H1 (cell line): ENCODE data around the gene SFMBT2. TPM values are rescaled to one million over a fixed set of nuclear protein-coding genes. Genes with fewer than 3 reads are reported as not detected.

Experiments used
- ASH2L ChIP-seq: fragments of 200-600, 300-600 bp; sonication (generic); IDR thresholded peaks from one replicate; pipeline ENCODE4 v1.7.1; 2017; ENCODE audit warnings: low read length
- CHD2 ChIP-seq: IDR thresholded peaks from 2 replicates; pipeline ENCODE4 v1.6.1; 2012; ENCODE audit warnings: low read length, improper control_type of control experiment
- JUN ChIP-seq: IDR thresholded peaks from 2 replicates; pipeline ENCODE4 v1.6.1; 2011; ENCODE audit warnings: low read depth, mild to moderate bottlenecking, improper control_type of control experiment, low read length
- POLR2A ChIP-seq, 2 experiments: IDR thresholded peaks; 1 replicate in 1 of 2; 2 replicates in 1 of 2; pipeline ENCODE4 v1.6.1; 2011; ENCODE audit warnings: low read depth in 2 of 2, low read length in 2 of 2, mild to moderate bottlenecking in 2 of 2; ENCODE audit errors: control extremely low read depth in 1 of 2
- RAD21 ChIP-seq, 2 experiments: IDR thresholded peaks in 1 of 2; conservative IDR thresholded peaks in 1 of 2; 2 replicates each; pipeline ENCODE4 v1.6.1; 2011; ENCODE audit warnings: low read depth in 2 of 2, low read length in 2 of 2, improper control_type of control experiment in 1 of 2, inconsistent platforms in 1 of 2, mild to moderate bottlenecking in 1 of 2, moderate library complexity in 1 of 2
- polyA plus RNA-seq, 7 experiments: library from polyadenylated mRNA; depleted of rRNA in 3 of 7; stranded (reverse) in 5 of 7; unstranded in 2 of 7; fragments of >200 nt in 5 of 7; fragments of 200-250 nt in 2 of 7; gene quantifications; 1 replicate in 5 of 7; 2 replicates in 1 of 7; 4 replicates in 1 of 7; pipeline versions ENCODE4 v1.2.1 to v1.2.3, GENCODE V29; 2011 to 2013; ENCODE audit warnings: missing spikeins in 2 of 7, mixed read lengths in 2 of 7
- total RNA-seq: library from RNA; stranded (reverse); fragmentation: NEBNext Ultra II Directional; extraction: Animal tissue kit (Norgen Biotek cat#: 25700); gene quantifications from 2 replicates; pipeline ENCODE4 v1.2.1, GENCODE V29; 2021
- TF ChIP-seq, protein P1 (sequence below): IDR thresholded peaks from 2 replicates; pipeline ENCODE4 v1.6.1; 2012; ENCODE audit warnings: low read length, inconsistent platforms

Gene SFMBT2
- total and polyA plus RNA-seq, 2 of the 8 experiments (the other 6 are each of a cell fraction or from before 2014, with no cell fraction given), result 2.9 to 11.0 TPM

DNA sequence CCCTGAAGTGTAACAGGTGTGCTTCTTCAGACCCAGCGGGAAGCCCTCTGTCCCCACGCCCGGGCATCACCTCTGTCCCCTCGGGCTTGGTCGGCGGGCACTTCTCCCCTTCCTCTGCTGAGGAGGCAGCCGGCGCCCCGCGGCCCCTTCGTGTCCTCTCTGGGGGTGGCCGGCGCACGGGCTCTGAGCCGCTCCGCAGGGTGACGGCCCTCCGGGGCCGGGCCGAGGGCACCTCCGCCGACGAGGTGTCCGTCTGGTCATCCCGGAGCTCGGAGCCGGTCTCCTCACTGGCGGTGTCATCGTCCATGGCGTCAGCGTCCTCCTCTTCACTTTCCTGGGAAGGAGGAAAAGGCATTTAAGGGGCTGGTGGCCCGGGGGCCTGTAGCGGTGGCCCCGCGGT is 239.0 kb downstream of the SFMBT2 start (continued):
- TF ChIP-seq, protein P1, sequence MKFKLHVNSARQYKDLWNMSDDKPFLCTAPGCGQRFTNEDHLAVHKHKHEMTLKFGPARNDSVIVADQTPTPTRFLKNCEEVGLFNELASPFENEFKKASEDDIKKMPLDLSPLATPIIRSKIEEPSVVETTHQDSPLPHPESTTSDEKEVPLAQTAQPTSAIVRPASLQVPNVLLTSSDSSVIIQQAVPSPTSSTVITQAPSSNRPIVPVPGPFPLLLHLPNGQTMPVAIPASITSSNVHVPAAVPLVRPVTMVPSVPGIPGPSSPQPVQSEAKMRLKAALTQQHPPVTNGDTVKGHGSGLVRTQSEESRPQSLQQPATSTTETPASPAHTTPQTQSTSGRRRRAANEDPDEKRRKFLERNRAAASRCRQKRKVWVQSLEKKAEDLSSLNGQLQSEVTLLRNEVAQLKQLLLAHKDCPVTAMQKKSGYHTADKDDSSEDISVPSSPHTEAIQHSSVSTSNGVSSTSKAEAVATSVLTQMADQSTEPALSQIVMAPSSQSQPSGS, result no peak
- TF ChIP-seq CHD2, result no peak
- TF ChIP-seq RAD21 (IDR thresholded peaks at IDR 0.05 in 1 of 2, conservative IDR thresholded peaks at IDR 0.05 in 1 of 2; ENCODE audit: low read depth in 2 of 2, low read length in 2 of 2), result no peak
- no peak for TF ChIP-seq POLR2A (IDR thresholded peaks at IDR 0.05; ENCODE audit: control extremely low read depth in 1 of 2, low read depth in 2 of 2, low read length in 2 of 2)
- TF ChIP-seq ASH2L, result no peak
- no peak for TF ChIP-seq JUN
